Umbilical cord (tissue), 2 donors: Measurements from ENCODE around the gene EMILIN1. TPM values are rescaled to one million over a fixed set of nuclear protein-coding genes. Genes with fewer than 3 reads are reported as not detected.
"Not testable (repeated sequence)": the region's sequence is repeated elsewhere in the genome, so short reads cannot be mapped to it uniquely, and the experiment has no call there.

Experiments used
- DNase-seq: peaks from one replicate; pipeline ENCODE4 v3.0.0-alpha.2; 2015; ENCODE audit warnings: low spot score
- total RNA-seq: library from RNA; depleted of rRNA; stranded (reverse); fragments of >200 nt; gene quantifications from one replicate; pipeline ENCODE4 v1.2.3, GENCODE V29; 2014; ENCODE audit warnings: low replicate concordance; ENCODE audit not compliant: insufficient read depth

EMILIN1 gene
- total RNA-seq, 1 donor from 2014 or later: 287 TPM

- no peak for DNase-seq
Observed at GRCh38 chr2:27093430-27094352, 15.3 kb downstream of the EMILIN1 start.

GRCh38 chr2:27094353-27094984, 16.1 kb downstream of the EMILIN1 start:
- no peak for DNase-seq

GRCh38 chr2:27095427-27095744, 17.0 kb downstream of the EMILIN1 start:
- no peak for DNase-seq

- DNase-seq: peak; percentile 75
Observed at GRCh38 chr2:27095745-27096651, 17.6 kb downstream of the EMILIN1 start.

- no peak for DNase-seq
Observed at GRCh38 chr2:27096748-27097297, 18.4 kb downstream of the EMILIN1 start.

GRCh38 chr2:27097341-27097740, 18.9 kb downstream of the EMILIN1 start:
- DNase-seq: no peak

GRCh38 chr2:27099334-27099955, 21.0 kb downstream of the EMILIN1 start:
- DNase-seq: no peak

- DNase-seq: no peak
Observed at GRCh38 chr2:27100036-27100435, 21.6 kb downstream of the EMILIN1 start.

GRCh38 chr2:27102329-27102728, 23.9 kb downstream of the EMILIN1 start:
- no peak for DNase-seq

- DNase-seq: no peak
Observed at GRCh38 chr2:27105981-27106380, 27.6 kb downstream of the EMILIN1 start.

GRCh38 chr2:27108221-27108620, 29.8 kb downstream of the EMILIN1 start:
- DNase-seq: no peak

- no peak for DNase-seq
Observed at GRCh38 chr2:27109083-27109482, 30.7 kb downstream of the EMILIN1 start.

GRCh38 chr2:27110603-27111352, 32.4 kb downstream of the EMILIN1 start:
- not testable (repeated sequence) for DNase-seq

- DNase-seq: not testable (repeated sequence)
Observed at GRCh38 chr2:27111392-27112078, 33.1 kb downstream of the EMILIN1 start.

- no peak for DNase-seq
Observed at GRCh38 chr2:27115519-27115918, 37.1 kb downstream of the EMILIN1 start.

GRCh38 chr2:27117995-27118524, 39.6 kb downstream of the EMILIN1 start:
- DNase-seq: no peak

- no peak for DNase-seq
Observed at GRCh38 chr2:27118525-27119329, 40.3 kb downstream of the EMILIN1 start, which contains the start of gene CGREF1. Gene CGREF1 (minus strand): TSS chr2:27119128. CDS start chr2:27104366, 14,762 bp downstream.

- DNase-seq: not testable (repeated sequence)
Observed at GRCh38 chr2:27119330-27119670, 40.9 kb downstream of the EMILIN1 start.

- no peak for DNase-seq
Observed at GRCh38 chr2:27121906-27122305, 43.5 kb downstream of the EMILIN1 start.
